T1000 (cell line): ENCODE results near the gene MARK4.
"Not testable (repeated sequence)": the region's sequence is repeated elsewhere in the genome, so short reads cannot be mapped to it uniquely, and the experiment has no call there.

ENCODE experiments used
- DNase-seq: peaks from one replicate; lab custom pipeline; 2025; ENCODE audit warnings: mixed read lengths; lab: John Stamatoyannopoulos, UW

Gene MARK4

DNA sequence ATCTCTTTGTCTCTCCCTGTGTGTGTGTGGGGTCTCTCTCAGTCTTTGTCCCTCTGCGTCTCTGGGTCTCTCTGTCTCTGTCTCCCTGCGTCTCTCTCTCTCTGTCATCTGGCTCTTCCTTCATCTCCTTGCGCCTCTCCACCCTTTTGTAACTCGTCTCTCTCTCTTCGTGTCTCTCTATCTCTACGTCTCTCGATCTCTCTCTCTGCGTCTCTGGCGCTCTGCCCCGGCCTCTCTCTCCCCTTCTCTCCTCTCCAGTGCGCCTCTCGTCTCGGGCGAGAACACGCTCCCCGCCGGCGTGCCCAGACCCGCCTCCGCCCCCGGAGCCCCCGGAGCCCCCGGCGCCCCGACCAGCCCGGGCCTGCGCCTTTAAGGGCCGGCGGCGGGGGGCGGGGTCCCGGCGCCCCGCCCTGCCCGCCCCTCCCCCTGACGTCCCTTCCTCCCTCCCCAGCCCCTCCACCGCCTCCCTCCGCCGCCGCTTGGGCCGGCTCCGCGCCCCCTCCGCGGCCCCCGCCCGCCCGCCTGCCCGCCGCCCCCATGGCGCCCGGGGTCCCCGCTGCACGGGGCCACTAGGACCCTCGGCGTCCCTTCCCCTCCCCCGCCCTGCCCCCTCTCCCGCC lies at the start of gene MARK4:
Gene MARK4 (plus strand): TSS at position 440 of the 620 bp plus-strand sequence. CDS start 318 bp downstream, outside the sequence.
- peak; percentile 33 for DNase-seq

DNA sequence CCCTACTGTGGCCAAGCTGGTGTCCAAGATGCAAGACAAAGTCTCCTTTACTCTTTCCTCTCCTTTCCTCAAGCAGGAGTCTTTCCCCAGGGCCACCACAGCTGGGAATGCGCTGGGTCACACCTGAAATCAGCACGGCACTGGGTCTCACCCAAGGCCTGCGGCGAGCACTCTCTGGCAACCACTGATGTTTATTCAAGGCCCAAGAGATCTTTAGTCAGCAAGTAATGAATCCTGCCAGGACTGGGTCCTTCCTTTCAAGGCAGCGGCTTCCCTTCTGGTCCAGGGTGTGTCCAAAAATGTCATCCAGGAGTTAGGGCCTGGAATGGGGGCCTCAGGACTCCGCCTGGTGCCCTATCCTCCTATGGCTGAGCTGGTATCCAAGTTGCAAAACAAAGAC lies 48.4 kb upstream of the MARK4 start:
- no peak for DNase-seq

DNA sequence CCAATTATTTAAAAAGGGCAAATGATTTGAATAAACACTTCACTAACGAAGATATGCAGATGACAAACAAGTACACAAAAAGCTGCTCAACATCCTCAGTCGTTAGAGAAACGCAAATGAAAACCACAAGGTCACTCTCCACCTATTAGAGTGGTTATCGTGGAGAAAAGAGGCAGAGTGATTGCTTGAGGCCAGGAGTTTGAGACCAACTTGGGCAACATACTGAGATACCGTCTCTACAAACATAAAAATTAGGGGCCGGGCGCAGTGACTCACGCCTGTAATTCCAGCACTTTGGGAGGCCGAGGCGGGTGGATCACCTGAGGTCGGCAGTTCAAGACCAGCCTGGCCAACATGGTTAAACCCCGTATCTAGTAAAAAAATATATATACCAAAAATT lies 45.3 kb upstream of the MARK4 start:
- no peak for DNase-seq

DNA sequence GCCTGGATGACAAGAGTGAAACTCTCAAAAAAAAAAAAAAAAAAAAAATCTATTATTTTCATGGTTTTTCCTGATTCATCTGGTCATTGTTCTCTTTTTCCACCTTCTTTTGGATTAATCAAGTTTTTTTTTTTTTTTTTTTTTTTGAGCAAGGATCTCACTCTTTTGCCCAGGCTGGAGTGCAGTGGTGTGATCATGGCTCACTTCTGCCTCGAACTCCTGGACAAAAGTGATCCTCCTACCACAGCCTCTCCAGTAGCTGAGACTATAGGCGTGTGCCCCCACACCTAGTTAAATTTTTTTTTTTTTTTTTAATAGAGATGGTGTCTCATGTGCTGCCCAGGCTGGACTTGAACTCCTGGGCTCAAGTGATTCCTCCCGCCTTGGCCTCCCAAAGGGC lies 44.7 kb upstream of the MARK4 start:
- no peak for DNase-seq

DNA sequence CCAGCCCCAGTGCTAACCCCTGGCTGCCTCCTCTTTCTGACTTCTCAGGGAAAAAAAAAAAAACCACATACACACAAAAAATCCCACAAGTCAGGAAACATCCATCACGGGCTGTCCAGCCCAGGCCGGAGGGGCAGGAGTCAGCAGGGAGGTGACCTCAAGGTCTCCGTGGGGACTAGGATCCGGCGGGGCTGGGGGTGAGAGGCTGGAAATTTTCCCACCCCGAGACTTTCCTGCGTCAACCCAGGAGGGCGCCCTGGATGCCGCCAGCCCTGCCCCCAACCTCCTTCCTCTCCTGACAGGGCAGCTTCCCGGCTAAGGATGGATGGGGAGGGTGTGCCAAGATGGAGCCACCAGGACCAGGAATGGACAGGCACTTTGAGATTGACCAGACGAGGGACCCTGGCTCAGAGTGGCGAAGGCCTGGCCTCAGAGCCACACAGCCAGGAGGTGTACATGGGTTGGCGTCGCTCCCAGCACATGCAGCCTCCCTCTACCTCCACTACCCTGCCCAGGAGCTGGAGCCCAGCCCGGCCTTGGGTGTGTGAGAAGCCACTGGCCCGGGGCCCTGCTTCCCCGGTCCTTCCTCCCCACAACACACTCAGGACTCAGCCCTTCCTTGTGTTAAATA lies 39.2 kb upstream of the MARK4 start:
- no peak for DNase-seq

DNA sequence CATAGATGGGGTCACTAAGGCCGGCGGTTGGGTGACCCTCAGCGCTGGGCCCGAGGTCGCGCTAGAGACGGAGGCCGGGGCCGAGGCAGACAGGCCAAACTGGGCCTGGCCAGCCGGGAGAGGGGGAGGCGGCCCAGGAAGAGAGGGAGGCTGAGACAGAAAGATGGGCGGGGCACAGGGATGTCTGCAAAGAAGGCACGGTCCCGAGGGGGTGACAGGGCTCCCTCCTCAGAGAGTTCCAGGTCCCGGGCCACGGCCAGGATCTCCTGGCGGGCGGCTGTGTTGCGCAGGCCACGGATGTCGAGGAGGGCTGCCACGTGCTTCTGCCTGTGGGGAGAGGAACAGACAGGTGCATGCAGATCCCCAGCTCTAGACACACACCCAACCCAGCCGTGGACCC lies 38.0 kb upstream of the MARK4 start:
- DNase-seq, result no peak

DNA sequence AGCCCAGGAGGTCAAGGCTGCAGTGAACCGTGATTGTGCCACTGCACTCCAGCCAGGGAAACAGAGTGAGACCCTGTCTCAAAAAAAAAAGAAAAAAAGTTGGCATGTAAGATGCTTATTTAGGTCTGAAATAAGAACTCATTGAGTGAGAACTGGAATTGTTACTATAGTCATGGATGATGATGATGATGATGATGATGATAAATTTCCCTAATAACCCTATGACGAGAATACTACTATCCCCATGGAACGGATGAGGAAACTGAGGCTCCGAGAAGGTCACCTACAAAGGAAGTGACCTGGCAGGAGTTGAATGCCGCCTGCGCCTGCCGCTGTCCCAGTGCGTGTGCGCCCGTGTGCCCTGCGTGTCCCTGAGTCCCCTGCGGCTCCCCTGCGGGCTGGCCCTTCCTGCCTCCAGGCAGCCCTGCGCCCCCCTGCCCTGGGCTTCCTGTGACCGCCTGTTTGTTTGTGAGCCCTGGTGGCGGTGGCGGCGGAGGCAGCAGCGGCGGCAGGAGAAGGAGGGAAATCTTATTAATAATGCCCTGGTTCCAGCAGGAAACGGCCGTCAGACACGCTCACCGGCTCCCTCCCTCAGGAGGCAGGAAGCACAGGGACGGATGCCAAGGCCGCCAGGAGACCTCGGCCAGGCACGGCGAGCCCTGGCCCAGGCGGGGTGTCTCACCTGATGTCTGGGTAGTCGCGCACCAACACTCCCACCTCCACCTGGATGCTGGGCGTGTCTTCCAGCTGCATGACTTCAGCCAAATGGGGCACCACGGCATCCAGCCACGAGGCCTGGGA lies 35.5 kb upstream of the MARK4 start:
- no peak for DNase-seq

DNA sequence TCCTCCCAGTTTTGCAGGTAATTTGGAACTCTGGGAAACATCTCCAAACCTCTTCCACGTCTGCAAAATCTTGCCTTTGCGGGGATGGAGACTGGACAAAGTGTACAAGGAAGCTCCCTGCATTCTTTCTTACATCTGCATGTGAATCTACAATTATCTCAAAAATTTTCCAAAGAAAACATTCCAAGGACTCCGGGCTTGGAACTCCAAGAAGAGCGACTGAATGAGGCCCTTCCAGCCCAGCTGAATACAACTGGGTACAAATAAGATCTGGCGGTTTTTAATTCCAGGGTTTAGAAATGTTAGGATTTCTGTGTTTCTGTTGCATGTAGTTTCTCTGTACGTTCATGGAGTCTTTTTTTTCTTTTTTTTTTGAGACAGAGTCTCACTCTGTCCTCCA lies 34.4 kb upstream of the MARK4 start:
- no peak for DNase-seq

DNA sequence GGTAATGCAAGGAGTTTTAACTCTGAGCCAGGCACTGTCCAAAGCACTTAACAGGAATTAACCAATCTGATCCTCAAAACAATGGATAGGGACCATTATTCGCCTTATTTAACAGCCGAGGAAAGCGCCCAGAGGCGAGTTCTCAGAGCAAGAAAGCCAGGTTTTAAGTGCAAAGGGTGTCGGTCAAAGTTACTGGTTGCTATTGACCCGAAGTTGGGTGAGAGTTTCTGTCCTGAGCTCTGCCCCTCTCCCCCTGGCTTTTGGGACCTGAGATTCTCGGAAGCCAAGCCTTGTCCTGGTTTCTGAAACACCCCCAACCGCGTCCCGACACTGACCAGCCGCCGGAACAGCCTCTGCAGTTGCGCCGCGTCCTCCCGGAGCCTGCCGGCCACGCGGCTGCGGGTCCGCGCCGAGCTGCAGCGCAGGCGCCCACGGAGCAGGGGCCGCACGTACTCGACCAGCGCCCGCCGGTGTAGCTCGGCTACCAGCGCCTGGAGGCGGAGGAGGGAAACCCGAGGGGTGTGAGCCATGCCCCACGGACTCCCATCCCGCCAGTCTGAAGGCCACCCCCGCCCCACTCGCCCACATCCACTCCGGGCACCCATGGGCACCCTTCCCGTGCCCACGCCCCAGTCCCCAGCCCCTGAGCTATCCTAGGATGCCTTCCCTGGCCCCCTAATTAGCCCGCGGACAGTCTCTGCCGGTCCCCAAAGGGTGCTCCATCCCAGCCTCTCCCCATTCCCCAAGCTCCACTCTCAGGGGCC lies 33.7 kb upstream of the MARK4 start:
- DNase-seq, result no peak

DNA sequence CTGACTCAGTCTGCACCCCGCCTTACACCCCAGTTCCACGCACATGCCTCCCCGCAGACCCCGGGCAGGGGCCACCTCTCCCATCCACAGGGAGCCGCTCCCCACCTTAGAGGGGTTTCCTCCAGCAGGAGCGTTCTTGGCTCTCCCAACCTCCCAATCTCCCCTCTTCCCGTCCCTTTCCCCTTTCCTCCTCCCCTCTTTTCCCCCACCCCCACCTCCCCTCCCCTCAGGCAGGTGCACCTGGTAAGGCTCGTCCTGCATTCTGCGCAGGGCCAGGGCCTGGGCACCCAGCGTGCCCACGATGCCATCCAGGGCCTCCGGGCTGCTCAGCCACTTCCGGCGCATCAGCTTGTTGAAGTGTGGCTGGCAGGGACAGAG lies 33.1 kb upstream of the MARK4 start:
- DNase-seq, result no peak

DNA sequence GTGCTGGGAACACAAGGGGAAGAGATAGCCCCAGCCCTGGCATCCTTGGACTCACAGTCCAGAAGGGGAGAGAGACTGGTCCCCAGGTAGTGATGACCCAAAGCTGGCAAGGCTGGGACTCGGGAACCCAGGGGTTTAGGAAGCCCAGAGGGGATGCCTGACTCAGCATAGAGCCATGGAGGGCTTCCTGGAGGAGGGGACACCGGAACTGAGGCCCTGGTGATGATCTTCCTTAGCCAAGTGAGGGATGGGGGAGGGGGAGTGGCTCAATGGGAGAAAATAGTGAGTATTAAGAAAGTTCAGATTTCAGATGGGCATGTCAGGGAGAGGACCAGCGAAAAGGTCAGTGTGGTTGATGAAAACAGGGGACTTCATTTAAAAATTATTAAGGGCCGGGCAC lies 32.6 kb upstream of the MARK4 start:
- no peak for DNase-seq

DNA sequence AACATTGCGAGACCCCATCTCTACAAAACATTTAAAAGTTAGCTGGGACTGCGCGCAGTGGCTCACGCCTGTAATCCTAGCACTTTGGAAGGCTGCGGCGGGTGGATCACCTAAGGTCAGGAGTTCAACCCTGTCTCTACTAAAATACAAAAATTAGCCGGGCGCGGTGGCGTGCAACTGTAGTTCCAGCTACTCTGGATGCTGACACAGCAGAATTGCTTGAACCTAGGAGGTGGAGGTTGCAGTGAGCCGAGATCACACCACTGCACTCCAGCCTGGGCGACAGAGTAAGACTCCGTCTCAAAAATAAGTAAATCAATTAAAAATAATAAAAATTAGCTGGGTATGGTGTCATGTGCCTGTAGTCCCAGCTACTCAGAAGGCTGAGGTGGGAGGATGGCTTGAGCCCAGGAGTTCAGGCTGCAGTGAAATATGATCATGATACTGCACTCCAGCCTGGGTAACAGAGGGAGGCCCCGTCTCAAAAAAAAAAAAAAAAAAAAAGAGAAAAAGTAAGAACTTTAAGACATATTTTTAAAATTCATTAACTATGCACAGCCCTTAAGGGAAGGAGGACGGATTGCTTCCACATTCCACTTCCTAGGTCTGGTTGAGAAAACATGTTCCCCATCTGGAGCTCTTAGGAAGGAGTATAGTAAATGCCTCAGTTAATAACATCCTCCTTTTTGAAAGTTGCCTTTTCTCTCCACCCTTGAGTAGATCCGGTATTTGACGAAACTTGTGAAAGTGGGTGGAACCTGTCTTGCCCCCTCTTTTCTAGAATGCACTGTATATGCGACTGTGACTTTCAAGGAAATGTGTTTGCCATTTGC lies 31.9 kb upstream of the MARK4 start:
- no peak for DNase-seq

DNA sequence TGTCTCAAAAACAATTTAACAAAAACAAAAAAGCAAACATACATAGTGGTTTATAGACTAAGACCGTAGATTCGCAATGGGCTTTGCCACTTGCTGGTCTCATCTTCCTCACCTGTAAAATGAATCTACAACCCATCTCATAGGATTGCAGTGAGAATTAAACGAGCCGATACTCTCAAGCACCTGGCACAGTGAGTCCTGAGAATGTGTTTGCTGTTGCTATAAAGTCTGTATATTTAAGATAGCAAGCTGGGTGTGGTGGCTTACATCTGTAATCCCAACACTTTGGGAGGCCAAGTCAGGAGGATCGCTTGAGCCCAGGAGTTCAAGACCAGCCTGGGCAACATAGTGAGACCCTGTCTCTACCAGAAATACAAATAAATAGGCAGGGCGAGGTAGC lies 28.3 kb upstream of the MARK4 start:
- DNase-seq, result no peak

DNA sequence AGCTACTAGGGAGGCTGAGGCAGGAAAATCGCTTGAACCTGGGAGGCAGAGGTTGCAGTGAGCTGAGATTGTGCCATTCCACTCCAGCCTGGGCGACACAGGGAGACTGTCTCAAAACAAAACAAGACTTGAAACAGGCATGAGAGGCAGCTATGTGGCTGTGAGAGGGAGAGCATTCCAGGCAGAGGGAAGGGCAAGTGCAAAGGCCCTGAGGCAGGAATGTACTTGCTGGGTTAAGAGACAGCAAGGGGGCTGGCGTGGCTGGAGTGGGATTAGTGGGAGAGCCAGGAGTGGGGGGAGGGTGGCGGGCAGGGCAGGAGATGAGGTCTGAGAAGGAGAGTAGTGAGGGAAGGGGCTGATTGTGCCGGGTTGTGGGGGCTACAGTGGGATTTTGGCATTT lies 27.2 kb upstream of the MARK4 start:
- no peak for DNase-seq

DNA sequence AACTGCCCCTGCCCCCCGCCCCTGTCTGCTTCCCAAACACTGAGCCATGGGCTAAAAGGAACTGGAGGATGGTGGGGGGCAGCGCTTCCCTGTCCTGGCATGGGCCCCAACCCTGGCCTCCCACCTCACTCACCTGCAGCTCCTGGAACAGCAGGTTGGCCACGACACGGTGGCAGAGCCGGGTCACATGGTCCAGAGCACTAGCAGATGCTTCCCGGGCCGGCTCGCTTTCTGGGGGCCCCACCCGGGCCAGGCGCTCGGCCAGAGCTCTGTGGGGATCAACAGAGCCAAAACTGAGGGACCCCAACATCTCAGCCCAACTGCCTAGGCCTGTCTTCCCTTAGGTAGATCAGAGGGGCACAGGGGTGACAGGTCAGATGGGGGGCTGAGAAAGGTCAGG lies 26.4 kb upstream of the MARK4 start:
- no peak for DNase-seq

DNA sequence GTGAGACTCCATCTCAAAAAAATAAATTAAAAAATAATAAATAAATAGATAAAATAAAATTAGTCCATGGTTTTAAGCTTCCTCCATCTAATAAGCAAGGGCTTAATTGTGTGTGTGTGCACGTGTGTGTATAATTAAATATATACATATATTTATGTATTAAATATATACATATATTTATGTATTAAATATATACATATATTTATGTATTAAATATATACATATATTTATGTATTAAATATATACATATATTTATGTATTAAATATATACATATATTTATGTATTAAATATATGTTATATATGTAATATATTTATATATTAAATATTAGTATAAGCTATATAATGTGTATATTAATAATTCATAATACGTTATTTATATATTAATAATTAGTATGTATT lies 22.0 kb upstream of the MARK4 start:
- not testable (repeated sequence) for DNase-seq

DNA sequence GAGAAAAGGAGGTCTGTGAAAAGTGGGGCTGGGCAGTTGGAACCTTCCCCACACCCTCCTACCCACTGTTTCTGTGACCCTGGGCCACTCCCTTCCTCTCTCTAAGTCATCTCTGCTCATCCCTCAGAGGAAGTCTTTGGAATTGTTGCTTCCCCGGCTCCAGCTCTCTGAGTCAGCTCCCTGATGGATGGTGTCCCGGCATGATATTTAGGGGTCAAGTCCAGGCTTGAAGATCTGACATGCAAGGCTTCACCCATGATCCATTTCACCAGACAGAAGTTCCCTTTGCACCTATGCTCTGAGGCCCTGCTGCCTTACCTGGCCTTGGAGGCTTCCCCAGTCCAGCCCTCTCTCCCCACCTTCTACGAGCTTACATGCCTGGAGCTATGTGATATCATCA lies 19.2 kb upstream of the MARK4 start:
- no peak for DNase-seq

DNA sequence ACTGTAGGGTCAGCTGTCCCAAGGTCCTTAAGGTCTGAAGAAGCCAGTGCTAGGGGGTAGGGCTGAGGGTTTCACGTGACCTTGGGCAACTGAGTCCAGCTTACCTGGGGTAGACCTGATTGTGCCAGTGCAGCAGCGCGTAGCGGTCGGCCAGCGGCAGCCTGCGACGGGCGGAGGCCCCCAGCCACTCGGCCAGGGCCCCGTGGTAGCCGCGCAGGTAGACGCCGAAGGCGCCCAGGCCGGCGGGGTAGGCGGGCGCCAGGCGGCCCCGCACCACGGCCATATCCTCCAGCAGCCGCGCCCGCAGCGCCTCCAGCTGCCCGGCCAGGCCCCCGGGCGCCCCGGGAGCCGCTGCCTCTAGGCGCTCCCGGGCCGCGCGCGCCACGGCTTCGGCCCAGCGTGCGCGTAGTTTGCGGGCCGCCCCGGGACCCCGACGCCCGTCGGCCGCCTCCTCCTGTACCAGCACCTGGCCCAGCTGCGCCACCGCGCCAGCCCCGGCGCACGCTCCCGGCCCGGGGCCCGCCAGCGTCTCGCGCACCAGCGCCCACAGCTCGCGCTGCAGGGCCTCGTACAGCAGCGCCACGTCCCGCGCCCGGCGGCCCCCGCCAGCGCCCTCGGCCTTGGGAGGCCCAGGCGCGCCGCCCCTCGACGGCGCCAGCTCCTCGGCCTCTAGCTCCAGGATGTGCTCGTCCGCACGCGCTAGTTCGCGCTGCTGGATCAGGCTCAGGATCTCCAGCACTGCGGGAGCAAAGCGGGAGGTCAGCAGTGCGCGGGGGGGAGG lies 16.8 kb upstream of the MARK4 start:
- no peak for DNase-seq

DNA sequence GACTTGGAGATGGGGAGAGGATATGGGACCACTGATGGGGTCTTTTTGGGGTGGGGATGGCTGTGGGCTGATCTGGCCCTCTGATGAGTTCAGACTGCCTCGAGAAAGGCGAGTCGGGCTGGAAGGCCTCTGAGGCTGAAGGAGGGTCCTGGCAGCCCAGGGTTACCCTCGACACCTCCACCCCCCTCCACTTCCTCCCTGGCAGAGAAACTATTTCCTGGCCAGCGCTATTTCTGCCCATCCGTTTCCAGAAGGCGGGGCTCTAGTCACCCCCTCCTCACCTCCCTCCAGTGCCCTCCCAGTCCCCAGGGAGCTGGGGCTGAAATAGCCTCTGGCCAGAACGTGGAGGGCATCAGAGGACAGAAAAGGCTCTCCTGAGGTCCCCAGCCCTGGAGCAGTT lies 15.6 kb upstream of the MARK4 start:
- DNase-seq, result no peak

DNA sequence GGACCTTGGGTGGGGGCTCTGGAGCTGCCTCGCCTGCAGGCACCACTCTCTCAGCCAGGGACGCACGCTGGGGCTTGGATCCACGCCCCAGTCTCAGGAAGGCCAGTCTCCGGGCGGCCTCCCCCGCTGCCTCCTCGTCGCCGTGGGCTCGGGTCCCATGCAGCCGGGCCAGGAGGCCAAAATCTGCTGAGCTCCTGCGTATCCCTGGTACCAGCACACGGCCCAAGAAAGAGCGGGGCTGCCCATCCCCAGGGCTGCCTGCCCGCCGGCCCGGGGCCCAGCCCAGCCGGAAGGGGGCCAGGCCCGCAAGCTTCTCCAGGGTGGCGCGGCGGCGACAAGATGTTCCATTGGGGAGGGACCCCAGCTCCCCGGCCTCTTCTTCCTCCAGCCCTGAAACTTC lies 12.5 kb upstream of the MARK4 start:
- no peak for DNase-seq

DNA sequence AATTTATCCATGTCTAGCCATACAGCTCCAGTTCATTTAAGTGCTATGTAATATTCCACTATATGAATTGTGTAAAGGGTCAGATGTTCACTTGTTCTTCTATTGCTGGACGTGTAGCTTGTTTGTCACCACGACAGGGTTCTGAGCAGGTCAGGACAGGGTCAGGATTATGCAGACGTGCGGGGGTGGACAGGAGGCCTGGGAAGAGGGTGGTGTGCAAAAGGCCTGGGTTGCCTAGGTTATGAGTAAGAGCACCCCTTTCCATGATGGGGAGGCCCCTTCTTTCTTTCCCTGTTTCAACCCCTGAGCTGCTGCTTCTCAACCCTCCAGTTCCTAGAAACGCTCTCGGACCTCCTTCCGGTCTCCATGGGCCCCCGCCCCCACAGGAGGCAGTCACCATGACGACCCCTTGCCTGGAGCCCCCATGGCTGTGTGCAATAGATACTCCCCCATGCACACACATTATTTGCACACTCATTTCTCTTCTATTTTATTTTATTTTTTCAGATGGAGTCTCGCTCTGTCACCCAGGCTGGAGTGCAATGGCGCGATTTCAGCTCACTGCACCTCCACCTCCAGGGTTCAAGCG lies 7.8 kb upstream of the MARK4 start:
- DNase-seq, result no peak
